Embryonic facial prominence (tissue), 1 donor: Measurements from ENCODE around the gene CAMK1D.

Source experiments
- DNase-seq: peaks from one replicate; pipeline ENCODE4 v3.0.0-alpha.2; 2016; ENCODE audit errors: extremely low spot score

CAMK1D gene

DNA sequence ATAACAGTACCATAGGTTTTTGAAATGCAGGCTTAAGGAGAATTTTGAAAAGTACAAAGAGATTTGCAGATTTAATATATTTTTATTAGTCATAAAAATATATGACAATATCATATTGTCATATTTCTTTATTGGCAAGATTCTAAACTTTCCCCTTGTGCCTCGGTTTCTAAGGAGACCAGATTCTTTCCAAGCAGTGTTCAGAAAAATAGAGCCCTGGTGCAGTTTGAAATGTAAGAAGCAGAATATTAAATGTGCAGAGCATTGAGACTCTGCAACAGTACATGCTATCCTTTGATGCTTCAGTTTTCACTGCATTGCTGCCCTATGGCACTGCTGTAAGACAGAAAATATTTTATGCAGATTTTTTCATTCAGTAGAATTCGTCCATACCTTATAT, 408.9 kb downstream of the CAMK1D start:
- DNase-seq: no peak

DNA sequence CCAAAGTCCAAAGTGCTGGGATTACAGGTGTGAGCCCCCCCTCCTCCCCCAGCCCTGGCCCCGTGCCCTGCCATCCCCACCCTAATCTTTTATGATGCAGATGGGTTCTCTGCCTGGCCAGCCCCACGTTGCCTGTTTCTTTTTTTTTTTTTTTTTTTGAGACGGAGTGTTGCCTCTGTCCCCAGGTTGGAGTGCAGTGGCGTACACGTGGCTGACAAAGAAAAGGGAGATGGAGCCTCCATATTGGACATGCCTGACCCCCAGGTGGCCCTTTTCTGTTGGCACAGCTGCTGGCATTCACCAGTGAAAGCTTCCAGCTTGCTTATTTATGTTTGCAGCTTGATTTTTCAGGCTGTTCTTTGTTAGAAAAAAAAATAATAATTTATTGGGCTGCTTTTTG, 416.9 kb downstream of the CAMK1D start:
- no peak for DNase-seq

DNA sequence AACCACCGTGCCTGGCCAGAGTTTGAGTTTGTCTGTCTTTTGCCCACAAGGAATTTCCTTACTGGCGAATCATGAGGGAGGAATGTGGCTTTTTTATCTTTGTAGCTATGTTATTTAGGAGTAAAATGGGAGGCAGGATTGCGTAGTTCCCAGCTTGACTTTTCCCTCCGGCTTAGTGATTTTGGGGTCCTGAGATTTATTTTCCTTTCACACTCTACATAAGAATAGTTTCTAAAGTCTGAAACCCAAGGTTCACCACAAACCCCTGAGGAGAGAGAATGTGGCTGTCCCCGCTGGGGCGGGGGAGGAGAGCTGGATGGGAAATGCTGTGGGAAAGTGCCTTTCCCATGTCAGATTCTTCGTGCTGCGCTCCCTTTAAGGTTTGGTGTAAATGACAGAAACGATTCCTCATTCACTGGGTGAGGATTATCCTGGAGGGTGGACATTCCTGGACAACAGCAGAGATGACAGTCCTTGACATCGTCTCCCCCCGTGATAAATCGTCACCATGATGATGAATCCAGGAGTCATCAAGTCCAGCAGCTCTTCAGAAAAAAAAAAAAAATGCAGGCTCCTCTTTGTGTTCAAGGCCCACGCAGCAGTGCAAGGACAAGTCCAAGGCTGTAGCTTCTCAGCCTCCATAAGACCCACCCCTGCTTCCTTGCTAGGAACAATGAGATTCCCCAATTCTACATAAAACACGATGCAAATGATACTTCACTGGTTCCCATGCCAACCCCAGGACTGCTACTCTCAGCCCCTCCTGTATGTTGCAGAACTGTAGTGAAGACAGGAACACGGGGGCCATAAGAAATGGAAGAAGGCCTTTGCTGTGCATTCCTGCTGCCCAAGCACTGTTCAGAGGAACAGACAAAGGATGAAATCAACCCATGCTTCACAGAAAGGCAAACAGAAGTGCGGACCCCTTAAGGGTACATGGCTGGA, 419.1 kb downstream of the CAMK1D start:
- no peak for DNase-seq

DNA sequence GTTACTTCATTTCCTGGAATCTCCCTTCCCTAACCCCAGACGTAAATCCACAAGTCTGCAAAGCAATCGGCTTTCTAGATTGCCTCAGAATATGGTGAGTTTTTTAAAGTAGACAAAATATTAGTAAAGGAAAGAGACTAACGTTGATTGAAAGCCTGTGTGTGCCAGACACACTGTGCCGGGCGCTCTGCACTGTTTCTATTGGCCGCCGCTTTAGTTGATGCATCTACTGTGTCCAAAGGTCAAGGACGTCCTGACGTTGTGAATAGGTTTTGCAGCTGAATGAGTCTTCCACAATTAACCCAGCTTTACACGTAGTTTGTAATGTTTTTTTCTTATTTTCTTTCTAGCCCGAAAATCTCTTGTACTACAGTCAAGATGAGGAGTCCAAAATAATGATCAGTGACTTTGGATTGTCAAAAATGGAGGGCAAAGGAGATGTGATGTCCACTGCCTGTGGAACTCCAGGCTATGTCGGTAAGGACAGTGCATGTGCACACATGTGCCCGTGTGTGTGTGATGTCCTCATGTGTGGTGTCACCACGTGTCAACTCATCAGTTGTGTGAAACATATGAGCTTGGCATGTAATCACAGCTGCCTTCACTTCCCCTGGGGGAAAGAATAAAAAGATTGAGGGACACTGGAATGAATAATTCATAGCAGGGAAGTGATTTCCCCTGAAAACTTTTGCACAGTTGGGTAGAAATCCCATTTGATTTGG, 420.1 kb downstream of the CAMK1D start:
- no peak for DNase-seq

DNA sequence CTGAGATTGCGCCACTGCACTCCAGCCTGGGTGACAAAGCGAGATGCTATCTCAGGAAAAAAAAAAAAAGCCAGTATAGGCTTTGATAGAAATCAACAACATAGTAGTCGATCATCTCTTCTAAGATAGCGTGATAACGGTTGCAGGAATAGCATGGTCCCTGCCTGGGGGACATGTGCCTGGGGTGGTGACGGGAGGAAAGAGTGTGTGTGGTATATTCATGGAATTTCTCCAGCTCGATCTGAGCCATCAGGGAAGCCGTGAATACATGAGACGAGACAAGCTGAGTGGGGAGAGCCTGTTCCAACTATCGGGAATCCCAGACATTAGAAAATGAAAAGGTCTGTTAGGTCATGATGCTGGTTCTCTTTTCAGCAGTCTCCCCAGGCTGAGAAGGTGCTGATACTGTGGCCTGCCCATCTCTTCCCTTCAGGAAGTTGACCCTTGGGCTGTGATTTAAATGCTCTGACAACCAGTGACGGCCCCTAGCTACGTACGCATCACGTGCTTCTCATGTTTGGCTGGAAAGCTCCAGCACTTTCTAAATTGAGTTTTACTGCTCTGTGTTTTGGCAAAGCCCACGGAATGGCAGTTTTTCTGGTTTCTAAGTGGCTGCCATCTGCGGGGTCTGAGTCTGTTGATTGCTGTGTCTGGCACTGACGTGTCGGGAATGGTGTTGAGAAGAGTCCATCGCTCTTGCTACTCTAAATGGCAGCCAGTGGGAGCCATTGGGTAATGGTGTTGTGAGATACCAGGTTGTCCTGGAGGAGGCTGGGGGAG, 422.8 kb downstream of the CAMK1D start:
- no peak for DNase-seq

DNA sequence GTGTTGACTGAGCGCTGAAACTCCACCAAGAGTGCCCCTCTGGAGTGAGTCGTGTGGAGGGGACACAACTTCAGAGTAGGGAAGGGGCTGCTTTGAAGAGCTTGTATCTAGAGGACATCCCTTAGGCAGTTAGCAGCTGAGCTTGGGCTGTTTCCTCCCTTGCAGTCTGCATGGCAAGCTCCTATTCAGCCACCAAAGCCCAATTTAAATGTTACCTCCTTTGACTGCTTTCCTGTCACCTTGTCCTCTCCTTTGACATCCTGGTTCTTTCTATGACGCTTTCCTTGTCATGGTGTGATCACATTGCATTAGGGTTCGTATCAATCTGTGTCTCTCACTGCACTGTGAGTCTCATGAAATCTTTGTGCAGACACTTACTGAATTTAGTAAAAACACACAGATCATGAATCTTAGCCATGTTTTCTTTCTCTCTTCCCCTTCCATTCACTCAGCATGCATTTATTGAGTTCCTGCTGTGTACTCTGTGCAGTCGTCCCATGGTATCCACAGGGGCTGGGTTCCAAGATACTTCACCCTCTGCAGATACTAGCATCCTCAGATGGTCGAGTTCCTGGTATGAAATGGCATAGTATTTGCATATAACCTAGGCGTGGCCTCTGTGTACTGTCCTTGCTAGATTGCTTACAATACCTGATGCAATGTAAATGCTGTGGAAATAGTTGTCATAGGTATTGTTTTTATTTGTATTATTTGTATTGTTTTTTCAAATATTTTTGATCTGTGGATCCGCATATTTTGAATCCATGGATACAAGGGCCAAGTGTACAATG, 423.6 kb downstream of the CAMK1D start:
- no peak for DNase-seq

DNA sequence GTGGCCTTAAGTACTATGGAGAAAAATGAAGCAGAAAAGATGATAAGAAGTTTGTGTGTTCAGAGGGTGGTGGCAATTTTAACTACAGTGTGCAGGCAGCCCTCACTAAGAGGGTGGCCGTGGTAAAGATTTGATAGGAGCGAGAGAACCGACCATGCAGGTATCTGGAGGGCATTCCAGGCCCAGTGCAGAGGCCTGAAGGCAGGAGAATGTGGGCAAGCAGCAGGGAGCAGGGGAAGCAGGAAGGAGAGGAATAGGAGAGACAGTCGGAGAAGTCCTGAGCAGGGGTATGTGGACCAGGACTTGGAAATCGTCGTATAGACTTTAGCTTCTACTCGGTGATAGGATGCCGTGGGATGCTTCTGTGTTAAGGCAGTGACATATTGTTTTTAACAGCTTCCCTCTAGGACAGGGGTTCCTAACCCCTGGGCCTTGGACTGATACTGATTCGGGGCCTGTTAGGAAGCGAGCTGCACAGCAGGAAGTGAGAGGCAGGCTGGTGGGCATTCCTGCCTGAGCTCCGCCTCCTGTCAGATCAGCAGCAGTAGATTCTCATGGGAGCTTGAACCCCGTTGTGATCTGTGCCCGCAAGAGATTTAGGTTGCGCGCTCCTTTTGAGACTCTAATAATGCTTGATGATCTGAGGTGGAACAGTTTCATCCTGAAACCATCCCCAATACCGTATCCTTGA, 425.0 kb downstream of the CAMK1D start:
- no peak for DNase-seq

DNA sequence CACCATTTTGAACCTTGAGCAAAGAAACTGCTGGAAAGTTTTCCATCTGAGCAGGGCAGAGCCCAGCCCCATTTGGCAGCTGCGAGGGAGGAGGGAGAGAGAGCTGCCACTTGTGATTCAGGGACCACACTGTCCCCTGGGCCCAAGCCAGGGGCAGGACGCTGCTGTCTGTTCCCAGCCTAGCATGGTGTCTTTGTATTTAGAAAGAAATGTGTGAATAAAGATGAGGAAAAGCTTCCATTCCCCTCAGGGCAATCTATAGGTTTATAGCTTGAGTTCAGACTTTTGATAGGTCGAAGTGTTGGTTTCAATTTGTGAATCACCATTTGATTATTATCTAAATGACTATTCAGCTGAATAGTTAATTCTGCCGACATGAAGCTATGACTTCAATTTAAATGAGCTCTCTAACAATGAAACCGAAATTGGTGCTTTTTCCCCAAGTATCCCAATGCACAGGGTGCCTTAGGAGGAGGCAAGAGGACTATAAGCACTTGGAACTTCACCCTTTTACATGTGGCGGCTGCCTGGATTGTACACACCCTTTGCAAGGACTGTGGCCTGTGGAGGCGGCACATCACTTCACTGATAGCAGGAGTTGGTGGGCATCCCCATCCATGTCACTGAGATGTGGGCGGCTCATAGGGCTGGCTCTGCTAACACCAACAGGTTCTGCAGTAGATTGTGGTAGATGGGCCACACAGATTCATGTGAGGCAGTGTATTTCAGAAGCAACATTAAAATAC, 428.7 kb downstream of the CAMK1D start:
- DNase-seq: no peak

DNA sequence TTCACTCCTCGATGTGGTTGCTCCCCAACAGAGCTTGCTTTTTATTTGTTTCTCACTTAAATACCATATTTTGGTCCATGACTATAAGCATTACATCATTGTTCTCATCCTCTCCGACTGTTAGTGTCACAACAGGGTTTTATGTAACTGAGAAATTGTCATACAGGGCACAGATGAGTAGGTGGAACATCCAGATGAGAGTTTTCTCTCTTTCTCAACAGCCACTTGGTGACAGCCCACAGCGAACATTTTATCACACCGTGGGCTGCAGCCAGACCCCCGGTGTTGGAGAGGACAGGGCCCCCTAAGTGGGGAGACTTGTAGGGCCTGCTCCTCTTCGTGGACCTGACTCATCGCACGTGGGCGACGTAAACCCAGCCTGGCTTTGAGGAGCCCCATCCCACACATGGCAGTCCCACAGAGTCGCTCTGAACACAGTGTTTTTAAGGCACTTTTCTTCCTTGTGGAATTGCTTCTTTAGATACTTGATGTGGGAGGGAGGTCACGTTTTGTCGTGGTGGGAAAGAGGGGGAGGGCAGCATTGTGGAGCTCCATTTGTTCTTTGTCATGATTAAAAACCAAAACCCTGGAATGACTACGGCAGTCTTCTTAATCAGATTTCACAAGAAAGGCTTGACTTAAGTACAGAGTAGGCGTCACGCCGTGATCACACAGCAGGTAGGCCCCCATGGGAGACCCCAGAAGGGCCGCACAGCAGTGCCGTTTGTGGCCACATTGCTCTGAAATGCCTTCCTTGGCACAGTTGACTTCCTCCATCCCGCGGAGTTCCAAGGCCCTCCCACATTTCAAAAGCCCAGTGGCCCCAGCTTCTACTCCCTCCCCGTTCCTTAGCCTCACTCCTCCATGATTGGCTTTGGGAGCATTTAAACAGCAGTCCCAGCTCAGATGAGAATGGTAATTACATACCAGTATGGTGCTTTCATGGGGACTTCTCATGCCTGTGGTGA, 431.6 kb downstream of the CAMK1D start:
- no peak for DNase-seq

DNA sequence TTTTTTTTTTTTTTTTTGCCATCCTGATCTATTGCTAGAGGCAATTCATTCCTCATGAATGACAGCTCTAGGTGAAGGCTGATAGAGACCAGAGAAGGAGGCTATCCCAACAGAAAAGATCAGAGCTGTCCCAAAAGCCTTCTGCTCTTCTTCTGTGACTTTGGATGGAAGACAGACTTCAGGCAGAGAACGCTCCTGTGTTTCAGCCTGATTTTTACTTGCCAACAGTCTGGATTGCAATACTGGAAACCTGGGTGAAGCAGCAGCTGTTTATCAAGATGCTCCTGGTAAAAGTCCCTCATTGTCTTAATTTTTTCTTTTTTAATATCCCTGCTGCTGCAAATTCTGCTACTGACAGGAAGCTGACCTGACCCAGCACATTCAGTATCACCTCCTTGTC, 432.6 kb downstream of the CAMK1D start:
- no peak for DNase-seq

DNA sequence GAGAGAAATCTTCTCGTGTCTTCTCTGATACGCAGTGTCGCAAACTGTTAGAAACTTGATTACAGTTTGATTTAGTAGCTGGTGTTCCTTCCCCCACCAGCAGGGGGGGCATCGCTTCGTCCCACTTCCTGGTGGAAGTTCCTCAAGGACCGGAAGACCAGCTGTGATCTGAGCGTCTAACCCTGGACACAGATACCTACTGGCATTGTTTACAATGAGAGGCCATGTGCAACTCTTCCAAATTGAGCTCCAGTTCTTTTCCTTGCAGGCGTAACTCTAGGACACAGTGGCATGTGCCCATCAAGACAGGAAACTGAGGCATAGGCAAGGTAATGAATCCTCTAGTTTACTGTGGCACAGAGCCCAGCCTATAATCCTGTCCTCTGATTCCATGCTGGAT, 433.2 kb downstream of the CAMK1D start:
- DNase-seq: no peak

DNA sequence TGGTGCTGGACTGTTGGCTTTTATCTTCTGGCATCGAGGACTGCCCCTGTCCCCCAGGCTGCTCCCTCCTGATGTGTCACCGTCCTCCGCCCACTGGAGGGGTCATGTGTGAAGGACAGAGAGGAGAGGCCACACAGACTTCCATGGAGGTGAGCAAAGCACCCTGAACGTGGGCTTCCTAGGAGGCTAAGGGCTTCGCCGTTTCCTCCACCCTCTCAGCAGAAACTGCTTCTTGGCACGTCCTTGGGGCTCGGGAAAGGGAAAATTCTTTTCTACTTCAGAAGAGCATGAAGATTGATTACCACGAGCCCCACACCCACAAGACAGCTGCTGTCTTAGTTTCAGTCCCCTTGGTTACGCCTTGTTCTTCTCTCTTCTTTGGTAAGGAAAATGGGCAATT, 433.9 kb downstream of the CAMK1D start:
- peak; percentile 50 for DNase-seq

DNA sequence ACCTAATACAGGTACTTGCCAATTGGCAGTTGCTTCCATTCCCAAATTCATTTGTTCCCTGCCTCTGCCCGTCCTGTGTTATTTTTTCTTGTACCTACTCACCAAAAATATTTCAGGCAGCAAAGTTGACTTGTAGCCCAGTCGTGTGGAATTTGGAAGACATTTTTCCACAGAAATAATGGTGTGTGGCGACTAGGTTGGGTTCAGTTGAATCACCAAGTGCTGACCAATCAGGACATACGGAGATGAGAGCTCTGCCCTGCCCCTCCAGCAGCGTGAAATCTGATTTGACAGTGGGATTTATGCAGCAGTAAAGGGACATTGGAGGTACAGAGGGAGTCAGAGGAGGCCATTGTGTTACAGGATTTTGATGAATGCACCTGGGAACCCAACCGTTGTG, 435.3 kb downstream of the CAMK1D start:
- DNase-seq: no peak

DNA sequence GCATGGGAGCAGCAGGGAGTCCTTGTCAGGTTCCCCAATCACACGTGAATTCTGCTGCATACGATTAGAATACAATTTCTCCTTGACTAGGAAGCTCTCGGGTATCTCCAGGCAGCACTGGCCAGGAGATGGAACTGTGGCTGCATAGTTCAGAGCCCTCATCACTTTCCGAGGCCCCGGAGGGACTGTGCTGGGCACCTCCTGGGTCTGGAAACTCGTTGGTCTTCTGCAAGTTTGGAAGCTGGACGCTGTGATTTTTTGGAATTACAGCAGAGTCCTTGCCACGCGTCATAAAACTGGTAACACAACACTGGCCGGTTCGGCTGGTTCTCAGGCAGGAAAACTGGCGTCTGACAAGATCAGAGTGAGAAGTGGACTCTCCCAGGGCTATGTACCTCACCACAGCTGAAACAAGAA, 436.1 kb downstream of the CAMK1D start:
- no peak for DNase-seq

DNA sequence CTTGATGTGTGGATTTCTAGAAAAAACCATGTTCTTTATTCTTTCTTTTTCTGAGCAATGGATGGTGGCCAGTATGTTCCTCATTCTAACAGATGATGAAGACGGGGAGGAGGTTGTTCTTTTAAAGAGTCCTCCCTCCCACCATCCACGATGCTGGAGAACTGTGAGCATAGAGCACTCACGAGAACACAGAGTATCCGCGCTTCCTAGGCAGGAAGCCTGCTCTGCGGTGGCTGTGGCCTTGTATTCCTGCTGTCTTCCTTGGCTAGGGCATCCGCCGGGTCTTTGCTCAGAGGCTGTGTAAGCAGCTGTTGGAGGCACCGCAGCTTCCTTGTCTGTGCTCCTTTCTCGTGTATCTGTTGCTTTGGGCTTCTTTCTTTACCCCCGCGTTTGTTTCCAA, 437.9 kb downstream of the CAMK1D start:
- no peak for DNase-seq

DNA sequence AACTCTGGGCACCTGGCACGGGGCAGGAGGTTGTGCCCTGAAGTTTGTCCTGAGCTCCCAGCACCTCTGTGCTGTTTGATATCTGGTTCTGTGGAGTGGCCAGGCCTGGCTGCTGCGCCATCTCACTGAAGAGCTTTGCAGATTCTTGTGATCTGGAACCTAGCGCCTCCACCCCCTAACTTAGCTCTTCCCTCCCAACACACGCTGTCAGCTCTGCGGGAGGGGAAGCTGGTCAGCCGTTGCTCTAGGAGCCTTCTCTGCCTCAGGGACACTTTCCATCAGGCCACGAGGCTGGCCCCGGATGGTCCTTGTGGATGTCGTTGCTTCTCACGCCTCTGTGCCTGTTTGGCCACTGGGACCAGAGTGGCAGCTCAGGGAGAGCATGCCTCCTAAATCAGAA, 438.9 kb downstream of the CAMK1D start:
- no peak for DNase-seq

DNA sequence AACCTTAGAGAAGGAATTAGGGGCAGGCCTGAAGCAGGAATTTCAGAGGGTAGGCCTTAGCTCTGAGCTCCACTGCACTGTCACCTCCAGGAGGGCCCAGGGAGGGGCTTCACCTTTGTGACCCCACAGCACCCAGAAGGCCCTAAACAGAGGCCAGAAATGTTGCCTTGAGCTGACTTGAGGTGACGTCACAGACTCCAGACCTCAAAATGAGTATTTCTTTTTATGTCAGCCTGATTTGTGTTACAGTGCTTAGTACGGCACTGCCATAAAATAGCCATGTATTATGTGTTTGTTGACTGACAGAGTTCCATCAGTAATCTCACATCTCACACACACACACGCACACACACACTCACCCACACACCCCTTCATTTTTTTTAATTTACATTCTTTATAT, 440.9 kb downstream of the CAMK1D start:
- no peak for DNase-seq

DNA sequence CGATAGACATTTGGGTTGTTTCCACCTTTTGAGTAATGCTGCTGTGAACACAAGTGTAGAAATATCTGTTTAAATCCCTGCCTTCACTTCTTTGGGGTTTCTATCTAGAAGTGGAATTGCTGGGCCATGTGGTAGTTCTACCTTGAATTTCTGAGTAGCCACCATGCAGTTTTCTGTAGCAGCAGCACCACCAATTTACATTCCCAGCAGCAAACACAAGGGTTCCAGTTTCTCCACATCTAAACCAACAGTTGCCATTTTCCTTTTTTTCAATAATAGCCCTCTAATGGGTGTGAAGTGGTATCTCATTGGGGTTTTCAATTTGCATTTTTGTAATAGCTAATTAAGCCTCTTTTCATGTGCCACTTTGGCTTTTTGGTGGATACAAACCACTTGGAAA, 442.4 kb downstream of the CAMK1D start:
- DNase-seq: no peak
